GM18520 (cell line): ENCODE results near the gene GRID2.
"Not testable (repeated sequence)": the region's sequence is repeated elsewhere in the genome, so short reads cannot be mapped to it uniquely, and the experiment has no call there.

Source experiments
- ATAC-seq: cut with Tn5 transposase; IDR thresholded peaks from one replicate; pipeline ENCODE4 v1.9.1; 2021; ENCODE audit not compliant: unreplicated experiment

The GRID2 gene

GRCh38 chr4:93299118-93299517 is 995.4 kb downstream of the GRID2 start:
- no peak for ATAC-seq

GRCh38 chr4:93300780-93301555 is 997.2 kb downstream of the GRID2 start:
- not testable (repeated sequence) for ATAC-seq

GRCh38 chr4:93302310-93302709 is 998.5 kb downstream of the GRID2 start:
- no peak for ATAC-seq

- ATAC-seq, result peak; percentile 60
Measured at GRCh38 chr4:93303440-93303839, 999.7 kb downstream of the GRID2 start.

GRCh38 chr4:93312299-93312698 is 1008.5 kb downstream of the GRID2 start:
- no peak for ATAC-seq

- no peak for ATAC-seq
Measured at GRCh38 chr4:93313197-93313596, 1009.4 kb downstream of the GRID2 start.

GRCh38 chr4:93317057-93317456 is 1013.3 kb downstream of the GRID2 start:
- ATAC-seq, result no peak

GRCh38 chr4:93317561-93317960 is 1013.8 kb downstream of the GRID2 start:
- no peak for ATAC-seq

GRCh38 chr4:93319041-93319440 is 1015.3 kb downstream of the GRID2 start:
- ATAC-seq, result no peak

- no peak for ATAC-seq
Measured at GRCh38 chr4:93320356-93320755, 1016.6 kb downstream of the GRID2 start.

- no peak for ATAC-seq
Measured at GRCh38 chr4:93327346-93327745, 1023.6 kb downstream of the GRID2 start.

- peak; percentile 97 for ATAC-seq
Measured at GRCh38 chr4:93334003-93334402, 1030.2 kb downstream of the GRID2 start.

GRCh38 chr4:93337196-93337595 is 1033.4 kb downstream of the GRID2 start:
- no peak for ATAC-seq

GRCh38 chr4:93342738-93343137 is 1039.0 kb downstream of the GRID2 start:
- no peak for ATAC-seq

GRCh38 chr4:93346840-93347239 is 1043.1 kb downstream of the GRID2 start:
- ATAC-seq, result no peak

- no peak for ATAC-seq
Measured at GRCh38 chr4:93348896-93349295, 1045.1 kb downstream of the GRID2 start.

GRCh38 chr4:93351846-93352245 is 1048.1 kb downstream of the GRID2 start:
- ATAC-seq, result no peak

GRCh38 chr4:93355411-93355810 is 1051.6 kb downstream of the GRID2 start:
- no peak for ATAC-seq

- no peak for ATAC-seq
Measured at GRCh38 chr4:93359586-93359985, 1055.8 kb downstream of the GRID2 start.

- not testable (repeated sequence) for ATAC-seq
Measured at GRCh38 chr4:93366169-93366755, 1062.5 kb downstream of the GRID2 start.

GRCh38 chr4:93368968-93369367 is 1065.2 kb downstream of the GRID2 start:
- ATAC-seq, result no peak

- no peak for ATAC-seq
Measured at GRCh38 chr4:93370256-93370655, 1066.5 kb downstream of the GRID2 start.
